NB4 (cell line): Measurements from ENCODE around the gene ANKRD28.

Experiments used
- CTCF ChIP-seq: IDR thresholded peaks from one replicate; pipeline ENCODE4 v1.5.1; 2012; ENCODE audit warnings: low read depth, low read length
- MAX ChIP-seq: IDR thresholded peaks from 2 replicates; pipeline ENCODE4 v1.6.1; 2011; ENCODE audit warnings: low read depth, low read length

GRCh38 chr3:15728766-15729165, 69.0 kb downstream of the ANKRD28 start:
- no peak for TF ChIP-seq MAX
- no peak for TF ChIP-seq CTCF
